H1 (cell line): Measurements from ENCODE around the gene HDAC7. TPM values are rescaled to one million over a fixed set of nuclear protein-coding genes. Genes with fewer than 3 reads are reported as not detected.

Experiments
- CTCF ChIA-PET: fragments of 300-600 bp; sonication (Branson Sonifier 250); formaldehyde crosslinking; loops from one replicate; lab custom pipeline; 2021; ENCODE audit not compliant: partially characterized antibody; lab: Charles Lee
- POLR2A ChIA-PET: fragments of 300-600 bp; sonication (Branson Sonifier 250); formaldehyde crosslinking; loops from one replicate; lab custom pipeline; 2021; ENCODE audit warnings: inconsistent platforms; ENCODE audit not compliant: partially characterized antibody; lab: Charles Lee
- DNase-seq, 2 experiments: peaks; one replicate each; pipeline versions ENCODE4 v3.0.0 to v3.0.0-alpha.2; 2010 to 2022; ENCODE audit warnings: low spot score in 2 of 2, low read depth in 1 of 2, mixed read lengths in 1 of 2
- FAIRE-seq: peaks from 2 replicates; lab custom pipeline; 2011; peaks lifted over from hg19 to GRCh38; lab: Jason Lieb, UNC
- H2AFZ ChIP-seq: 2 replicates; pipeline ENCODE4 v1.8.1; 2012; ENCODE audit warnings: low read length, inconsistent platforms
- H2AK5ac ChIP-seq: 2 replicates; pipeline ENCODE4 v1.6.1; 2013; ENCODE audit warnings: low read depth, low read length
- H2BK120ac ChIP-seq: replicated peaks from 2 replicates; pipeline ENCODE3; 2013; ENCODE audit warnings: low read depth, low read length, inconsistent platforms
- H2BK12ac ChIP-seq: 2 replicates; pipeline ENCODE4 v1.6.1; 2013; ENCODE audit warnings: low read depth, low read length
- H2BK15ac ChIP-seq: 2 replicates; pipeline ENCODE4 v1.6.1; 2013; ENCODE audit warnings: low read length
- H2BK20ac ChIP-seq: 2 replicates; pipeline ENCODE4 v1.6.1; 2013; ENCODE audit warnings: low read length
- H2BK5ac ChIP-seq: 2 replicates; pipeline ENCODE4 v1.6.1; 2013; ENCODE audit warnings: low read depth, low read length
- H3K14ac ChIP-seq: 2 replicates; pipeline ENCODE4 v1.6.1; 2013; ENCODE audit warnings: inconsistent platforms; ENCODE audit not compliant: insufficient read length
- H3K18ac ChIP-seq: 2 replicates; pipeline ENCODE4 v1.6.1; 2013; ENCODE audit warnings: low read length; ENCODE audit errors: extremely low read depth
- H3K23ac ChIP-seq: 2 replicates; pipeline ENCODE4 v1.6.1; 2013; ENCODE audit warnings: inconsistent platforms; ENCODE audit not compliant: insufficient read length
- H3K23me2 ChIP-seq: 2 replicates; pipeline ENCODE4 v1.6.1; 2013; ENCODE audit warnings: low read depth, low read length
- H3K27ac ChIP-seq: 2 replicates; pipeline ENCODE4 v1.6.1; 2011; ENCODE audit warnings: low read depth, low read length, inconsistent platforms
- H3K27me3 ChIP-seq, 4 experiments: replicated peaks in 1 of 4; 1 replicate in 1 of 4; 2 replicates in 3 of 4; pipeline versions ENCODE4 v1.6.1 to v1.8.1; 2011 to 2013; ENCODE audit warnings: low read length in 3 of 4, mild to moderate bottlenecking in 3 of 4, inconsistent platforms in 2 of 4, mixed read lengths in 2 of 4, moderate library complexity in 1 of 4; ENCODE audit not compliant: control insufficient read depth in 3 of 4, insufficient read depth in 3 of 4; ENCODE audit errors: extremely low read depth in 1 of 4
- H3K36me3 ChIP-seq, 4 experiments: 2 replicates each; pipeline versions ENCODE4 v1.6.1 to v1.8.1; 2011 to 2013; ENCODE audit warnings: mild to moderate bottlenecking in 4 of 4, low read length in 3 of 4, moderate library complexity in 2 of 4, control low read depth in 1 of 4, inconsistent platforms in 1 of 4; ENCODE audit not compliant: insufficient read depth in 4 of 4, control insufficient read depth in 2 of 4
- H3K4ac ChIP-seq: replicated peaks from 2 replicates; pipeline ENCODE3; 2013; ENCODE audit warnings: low read length, low read depth, mixed read lengths, inconsistent platforms; ENCODE audit not compliant: insufficient read length
- H3K4me1 ChIP-seq, 4 experiments: replicated peaks in 1 of 4; 1 replicate in 1 of 4; 2 replicates in 3 of 4; pipeline versions ENCODE4 v1.6.1 to v1.8.1; 2011 to 2013; ENCODE audit warnings: low read length in 3 of 4, inconsistent platforms in 2 of 4, mixed read lengths in 1 of 4; ENCODE audit not compliant: insufficient read depth in 4 of 4, control insufficient read depth in 3 of 4
- H3K4me2 ChIP-seq, 2 experiments: 2 replicates each; pipeline versions ENCODE4 v1.6.1 to v1.8.1; 2011 to 2013; ENCODE audit warnings: low read depth in 2 of 2, low read length in 2 of 2, control low read depth in 1 of 2, inconsistent platforms in 1 of 2, mild to moderate bottlenecking in 1 of 2; ENCODE audit not compliant: insufficient read depth in 1 of 2
- H3K4me3 ChIP-seq, 4 experiments: fragments of 200-600, 300-600 bp in 1 of 4; sonication (generic), shearing (Covaris generic), sonication (Bioruptor Twin) in 1 of 4; 2 replicates each; pipeline versions ENCODE4 v1.5.1 to v1.8.1; 2011 to 2016; ENCODE audit warnings: low read length in 4 of 4, low read depth in 3 of 4, control low read depth in 2 of 4, inconsistent platforms in 2 of 4, mild to moderate bottlenecking in 2 of 4, mixed read lengths in 1 of 4, moderate library complexity in 1 of 4; ENCODE audit not compliant: insufficient read depth in 2 of 4; ENCODE audit errors: extremely low read depth in 1 of 4
- H3K56ac ChIP-seq: replicated peaks from 2 replicates; pipeline ENCODE3; 2013; ENCODE audit warnings: low read depth, mild to moderate bottlenecking, mixed read lengths, low read length, inconsistent platforms; ENCODE audit not compliant: insufficient read length
- H3K79me1 ChIP-seq: 2 replicates; pipeline ENCODE4 v1.6.1; 2013; ENCODE audit warnings: low read depth, low read length, control low read depth
- H3K79me2 ChIP-seq, 2 experiments: 2 replicates each; pipeline versions ENCODE4 v1.6.1 to v1.8.1; 2012 to 2013; ENCODE audit warnings: low read length in 2 of 2, mild to moderate bottlenecking in 2 of 2, inconsistent platforms in 1 of 2; ENCODE audit not compliant: insufficient read depth in 2 of 2, control insufficient read depth in 1 of 2
- H3K9ac ChIP-seq, 4 experiments: replicated peaks in 1 of 4; 1 replicate in 1 of 4; 2 replicates in 3 of 4; pipeline versions ENCODE4 v1.6.1 to v1.8.1; 2011 to 2013; ENCODE audit warnings: low read depth in 3 of 4, low read length in 3 of 4, control low read depth in 2 of 4, mild to moderate bottlenecking in 2 of 4, moderate library complexity in 2 of 4, inconsistent platforms in 1 of 4; ENCODE audit errors: extremely low read depth in 1 of 4
- H3K9me3 ChIP-seq, 2 experiments: 2 replicates each; pipeline versions ENCODE4 v1.6.1 to v1.8.1; 2012 to 2013; ENCODE audit warnings: mild to moderate bottlenecking in 2 of 2, moderate library complexity in 2 of 2, control low read depth in 1 of 2, inconsistent platforms in 1 of 2, low read depth in 1 of 2, low read length in 1 of 2, mixed read lengths in 1 of 2; ENCODE audit not compliant: insufficient read depth in 2 of 2
- H4K20me1 ChIP-seq, 2 experiments: replicated peaks in 1 of 2; 2 replicates each; pipeline versions ENCODE3 to v1.8.1; 2011 to 2013; ENCODE audit warnings: inconsistent platforms in 2 of 2, low read length in 2 of 2, mild to moderate bottlenecking in 1 of 2; ENCODE audit not compliant: insufficient read depth in 2 of 2, control insufficient read depth in 1 of 2
- H4K5ac ChIP-seq: 2 replicates; pipeline ENCODE4 v1.6.1; 2013; ENCODE audit warnings: low read length, low read depth, mixed read lengths, inconsistent platforms; ENCODE audit not compliant: insufficient read length
- H4K8ac ChIP-seq: 2 replicates; pipeline ENCODE4 v1.8.0; 2013; ENCODE audit warnings: mild to moderate bottlenecking, moderate library complexity, low read length, inconsistent platforms; ENCODE audit not compliant: insufficient read depth; ENCODE audit errors: extremely low read depth
- H4K91ac ChIP-seq: replicated peaks from 2 replicates; pipeline ENCODE3; 2013; ENCODE audit warnings: low read length, mixed read lengths, inconsistent platforms; ENCODE audit not compliant: insufficient read length
- EGR1 ChIP-seq: IDR thresholded peaks from 2 replicates; pipeline ENCODE4 v1.6.1; 2011; ENCODE audit warnings: low read depth, low read length, borderline replicate concordance
- FOSL1 ChIP-seq: IDR thresholded peaks from 2 replicates; pipeline ENCODE4 v1.6.1; 2011; ENCODE audit warnings: mild to moderate bottlenecking, low read depth, low read length, moderate library complexity; ENCODE audit not compliant: insufficient read depth
- NANOG ChIP-seq: IDR thresholded peaks from 2 replicates; pipeline ENCODE4 v1.6.1; 2011; ENCODE audit warnings: low read length, low read depth, mild to moderate bottlenecking, inconsistent platforms; ENCODE audit not compliant: insufficient read depth, poor library complexity, severe bottlenecking
- NRF1 ChIP-seq: IDR thresholded peaks from 2 replicates; pipeline ENCODE4 v1.6.1; 2011; ENCODE audit warnings: mild to moderate bottlenecking, low read depth, low read length, improper control_type of control experiment
- RFX5 ChIP-seq: IDR thresholded peaks from 2 replicates; pipeline ENCODE4 v1.6.1; 2011; ENCODE audit warnings: low read depth, low read length, improper control_type of control experiment, borderline replicate concordance
- WGBS, 2 experiments: shearing (Covaris generic) in 1 of 2; methylation state at CpG; one replicate each; pipeline versions ENCODE4 v1.1.6 to v1.1.7; 2013 to 2015; ENCODE audit warnings: low lambda C conversion rate in 2 of 2, mixed read lengths in 2 of 2, inconsistent platforms in 1 of 2, low coverage in 1 of 2, missing lambda C conversion rate in 1 of 2; ENCODE audit not compliant: insufficient replicate concordance in 2 of 2, insufficient coverage in 1 of 2, insufficient read length in 1 of 2; ENCODE audit errors: extremely low coverage in 1 of 2, missing lambda C conversion rate in 1 of 2; 5-methylcytosine and 5-hydroxymethylcytosine counted together
- polyA plus RNA-seq, 7 experiments: library from polyadenylated mRNA; depleted of rRNA in 3 of 7; stranded (reverse) in 5 of 7; unstranded in 2 of 7; fragments of >200 nt in 5 of 7; fragments of 200-250 nt in 2 of 7; gene quantifications; 1 replicate in 5 of 7; 2 replicates in 1 of 7; 4 replicates in 1 of 7; pipeline versions ENCODE4 v1.2.1 to v1.2.3, GENCODE V29; 2011 to 2013; ENCODE audit warnings: missing spikeins in 2 of 7, mixed read lengths in 2 of 7
- total RNA-seq: library from RNA; stranded (reverse); fragmentation: NEBNext Ultra II Directional; extraction: Animal tissue kit (Norgen Biotek cat#: 25700); gene quantifications from 2 replicates; pipeline ENCODE4 v1.2.1, GENCODE V29; 2021
- TF ChIP-seq, protein P1 (sequence below): IDR thresholded peaks from 2 replicates; pipeline ENCODE4 v1.6.1; 2011; ENCODE audit warnings: low read length, improper control_type of control experiment

Gene HDAC7
- total and polyA plus RNA-seq, 2 of the 8 experiments (the other 6 are each of a cell fraction or from before 2014, with no cell fraction given) = 25.5 to 84.9 TPM

DNA sequence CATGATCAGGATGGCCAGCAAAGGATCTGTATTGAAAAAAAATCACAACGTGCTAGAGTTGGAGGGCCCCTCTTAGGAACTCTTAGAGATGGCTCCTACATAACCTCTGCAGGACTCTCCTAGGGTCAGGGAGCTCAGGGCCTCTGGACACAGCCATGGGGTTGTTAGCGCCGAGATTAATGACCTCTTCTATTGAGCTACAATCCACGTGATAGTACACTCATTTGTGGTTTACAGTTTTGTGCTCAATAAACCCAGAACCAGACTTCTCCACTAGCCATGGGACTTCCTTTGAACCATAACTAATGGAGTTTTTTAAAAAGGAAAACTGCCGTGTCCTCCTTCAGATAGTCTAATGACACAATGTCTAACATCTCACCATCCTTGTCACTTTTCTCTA lies 29.6 kb upstream of the HDAC7 start:
- no peaks in the 10 kb centered on the region for H3K79me2 ChIP-seq
- H3K9me3 ChIP-seq = no peaks in the 10 kb centered on the region
- TF ChIP-seq, protein P1, sequence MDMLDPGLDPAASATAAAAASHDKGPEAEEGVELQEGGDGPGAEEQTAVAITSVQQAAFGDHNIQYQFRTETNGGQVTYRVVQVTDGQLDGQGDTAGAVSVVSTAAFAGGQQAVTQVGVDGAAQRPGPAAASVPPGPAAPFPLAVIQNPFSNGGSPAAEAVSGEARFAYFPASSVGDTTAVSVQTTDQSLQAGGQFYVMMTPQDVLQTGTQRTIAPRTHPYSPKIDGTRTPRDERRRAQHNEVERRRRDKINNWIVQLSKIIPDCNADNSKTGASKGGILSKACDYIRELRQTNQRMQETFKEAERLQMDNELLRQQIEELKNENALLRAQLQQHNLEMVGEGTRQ = no peak
- TF ChIP-seq NRF1 (no peak), EGR1 (no peak), RFX5 (no peak), FOSL1 (no peak), NANOG (no peak)
- DNase-seq (no peak), FAIRE-seq (no peak)
- H2AK5ac ChIP-seq = no peak overlapping the region
- H3K18ac ChIP-seq = no peak overlapping the region
- no peaks in the 10 kb centered on the region; the same call in 1 of the 2 replicates for H3K79me1 ChIP-seq
- H3K4me3 ChIP-seq = no peak overlapping the region
- H2BK15ac ChIP-seq = no peak overlapping the region
- no peak overlapping the region for H4K8ac ChIP-seq
- 82% methylated on average over 5 of the region's 5 CpGs; no CpG with 5 or more reads in 1 of the 2 experiments for WGBS, 2 experiments
- H3K56ac ChIP-seq = no peak overlapping the region
- H4K5ac ChIP-seq = no peak overlapping the region
- no peak overlapping the region for H2AFZ ChIP-seq
- H3K4me1 ChIP-seq = peaks cover 0 to 18% (median 5%) of the 10 kb centered on the region in 4 experiments; a peak in 4 of 7 replicates
- no peaks in the 10 kb centered on the region for H3K36me3 ChIP-seq
- H2BK5ac ChIP-seq = no peak overlapping the region
- H3K9ac ChIP-seq = no peak overlapping the region
- peaks cover 0 to 2% (median 0%) of the 10 kb centered on the region in 4 experiments; a peak in 3 of 7 replicates for H3K27me3 ChIP-seq
- no peak overlapping the region for H3K4me2 ChIP-seq
- no peak overlapping the region for H2BK20ac ChIP-seq
- CTCF ChIA-PET = interaction anchor here (1.1 to 30.5 kb wide), 4 partner anchors 8 to 107 kb away, joined by 3 to 2001 read pairs (median 150); partner anchors contain the start of genes HDAC7 and SLC48A1
- H4K20me1 ChIP-seq = no peaks in the 10 kb centered on the region
- no peak overlapping the region for H3K14ac ChIP-seq
- no peak overlapping the region for H3K23ac ChIP-seq
- H3K23me2 ChIP-seq = no peaks in the 10 kb centered on the region
- POLR2A ChIA-PET = interaction anchor here (0.7 to 28.4 kb wide), 2 partner anchors 41 to 127 kb away, joined by 3 to 480 read pairs; partner anchors contain the start of gene HDAC7
- H3K27ac ChIP-seq = no peak overlapping the region
- no peak overlapping the region for H3K4ac ChIP-seq
- no peak overlapping the region for H2BK120ac ChIP-seq
- no peak overlapping the region for H4K91ac ChIP-seq
- H2BK12ac ChIP-seq = no peak overlapping the region
